ENCODE results near the gene SIRPA.

DNA sequence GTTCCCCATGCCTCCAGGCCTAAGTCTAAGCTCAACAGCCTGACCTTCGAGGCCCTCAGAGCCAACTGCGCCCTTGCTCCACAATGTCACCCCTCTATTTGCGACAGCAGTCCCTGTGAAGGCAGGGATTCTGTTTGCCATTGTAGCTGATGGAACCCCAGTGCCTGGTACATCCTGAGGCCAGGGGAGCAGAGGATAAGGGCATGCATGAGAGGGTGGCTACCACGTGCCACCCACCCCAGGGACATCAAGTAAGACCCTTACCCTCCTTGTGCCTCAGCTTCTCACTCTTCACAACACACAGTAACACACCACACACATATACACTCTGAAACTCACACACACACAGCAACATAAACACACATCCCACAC lies 20.0 kb upstream of the SIRPA start:
- TF ChIP-seq POLR2A (IDR thresholded peaks at IDR 0.05; ENCODE audit: low read length) (no peak), GATA1 (IDR thresholded peaks at IDR 0.05; ENCODE audit: low read depth, low read length) (no peak)

Measured in erythroblast (primary cell).